ENCODE data around the gene ENGASE.
A peak's percentile ranks its signal among the peaks of the same experiment; 100 is the strongest.

The ENGASE gene

GRCh38 chr17:79034931-79035485 lies 39.6 kb upstream of the ENGASE start:
- no peak for DNase-seq (ENCODE audit: insufficient read length, low spot score)
- no peak for TF ChIP-seq CTCF (IDR thresholded peaks at IDR 0.05; ENCODE audit: insufficient read depth, missing control alignments)

GRCh38 chr17:79035686-79036085 lies 38.9 kb upstream of the ENGASE start:
- no peak for TF ChIP-seq CTCF (IDR thresholded peaks at IDR 0.05; ENCODE audit: insufficient read depth, missing control alignments)
- no peak for FAIRE-seq
- no peak for DNase-seq (ENCODE audit: insufficient read length, low spot score)

More at GRCh38 chr17:79034931-79035485, 39.6 kb upstream of the ENGASE start:
- no peak for FAIRE-seq

- no peak for TF ChIP-seq CTCF (IDR thresholded peaks at IDR 0.05; ENCODE audit: insufficient read depth, missing control alignments)
- DNase-seq (ENCODE audit: insufficient read length, low spot score) (no peak), FAIRE-seq (no peak)
Measured at GRCh38 chr17:79036181-79036580, 38.4 kb upstream of the ENGASE start.

GRCh38 chr17:79036596-79036995 lies 38.0 kb upstream of the ENGASE start:
- FAIRE-seq: peak; percentile 55
- peak; percentile 64 for DNase-seq (ENCODE audit: insufficient read length, low spot score)
- no peak for TF ChIP-seq CTCF (IDR thresholded peaks at IDR 0.05; ENCODE audit: insufficient read depth, missing control alignments)

GRCh38 chr17:79038545-79039135 lies 36.0 kb upstream of the ENGASE start:
- no peak for DNase-seq (ENCODE audit: insufficient read length, low spot score)
- FAIRE-seq: no peak
- no peak for TF ChIP-seq CTCF (IDR thresholded peaks at IDR 0.05; ENCODE audit: insufficient read depth, missing control alignments)

- FAIRE-seq (no peak), DNase-seq (ENCODE audit: insufficient read length, low spot score) (no peak)
- no peak for TF ChIP-seq CTCF (IDR thresholded peaks at IDR 0.05; ENCODE audit: insufficient read depth, missing control alignments)
Measured at GRCh38 chr17:79039171-79039570, 35.5 kb upstream of the ENGASE start.

GRCh38 chr17:79039886-79040285 lies 34.7 kb upstream of the ENGASE start:
- FAIRE-seq (no peak), DNase-seq (ENCODE audit: insufficient read length, low spot score) (no peak)
- no peak for TF ChIP-seq CTCF (IDR thresholded peaks at IDR 0.05; ENCODE audit: insufficient read depth, missing control alignments)

All from D721Med (cell line).